Measurements from ENCODE around the gene TMBIM1.

TMBIM1 gene

DNA sequence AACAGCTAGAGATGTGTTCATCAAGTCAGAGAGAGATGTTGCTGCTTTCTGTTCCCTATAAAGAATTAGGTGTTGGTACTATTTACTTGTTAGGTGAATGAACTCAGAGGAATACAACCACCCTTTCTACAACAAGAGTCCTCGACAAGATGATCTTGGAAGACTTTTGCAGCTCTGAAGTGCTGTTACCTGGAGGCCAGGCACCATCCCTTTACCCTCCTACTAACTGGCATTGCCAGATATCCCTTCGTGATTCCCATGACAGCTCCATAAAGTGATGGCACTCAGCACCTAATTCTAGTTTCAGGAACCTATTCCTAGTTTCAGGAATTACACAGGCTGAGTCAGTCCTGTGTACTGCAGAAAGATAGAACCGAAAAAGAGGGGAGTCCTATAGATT, 65.4 kb downstream of the TMBIM1 start:
- Histone ChIP-seq H3K27ac (no peak overlapping the region), H3K4me3 (no peak overlapping the region)
- DNase-seq (ENCODE audit: low spot score), result no peak
- TF ChIP-seq, protein P1, sequence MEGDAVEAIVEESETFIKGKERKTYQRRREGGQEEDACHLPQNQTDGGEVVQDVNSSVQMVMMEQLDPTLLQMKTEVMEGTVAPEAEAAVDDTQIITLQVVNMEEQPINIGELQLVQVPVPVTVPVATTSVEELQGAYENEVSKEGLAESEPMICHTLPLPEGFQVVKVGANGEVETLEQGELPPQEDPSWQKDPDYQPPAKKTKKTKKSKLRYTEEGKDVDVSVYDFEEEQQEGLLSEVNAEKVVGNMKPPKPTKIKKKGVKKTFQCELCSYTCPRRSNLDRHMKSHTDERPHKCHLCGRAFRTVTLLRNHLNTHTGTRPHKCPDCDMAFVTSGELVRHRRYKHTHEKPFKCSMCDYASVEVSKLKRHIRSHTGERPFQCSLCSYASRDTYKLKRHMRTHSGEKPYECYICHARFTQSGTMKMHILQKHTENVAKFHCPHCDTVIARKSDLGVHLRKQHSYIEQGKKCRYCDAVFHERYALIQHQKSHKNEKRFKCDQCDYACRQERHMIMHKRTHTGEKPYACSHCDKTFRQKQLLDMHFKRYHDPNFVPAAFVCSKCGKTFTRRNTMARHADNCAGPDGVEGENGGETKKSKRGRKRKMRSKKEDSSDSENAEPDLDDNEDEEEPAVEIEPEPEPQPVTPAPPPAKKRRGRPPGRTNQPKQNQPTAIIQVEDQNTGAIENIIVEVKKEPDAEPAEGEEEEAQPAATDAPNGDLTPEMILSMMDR (IDR thresholded peaks at IDR 0.05), result no peak
